H1 (cell line): ENCODE results near the gene HBM. TPM values are rescaled to one million over a fixed set of nuclear protein-coding genes. Genes with fewer than 3 reads are reported as not detected.

ENCODE experiments used
- CTCF ChIA-PET: fragments of 300-600 bp; sonication (Branson Sonifier 250); formaldehyde crosslinking; loops from one replicate; lab custom pipeline; 2021; ENCODE audit not compliant: partially characterized antibody; lab: Charles Lee
- POLR2A ChIA-PET: fragments of 300-600 bp; sonication (Branson Sonifier 250); formaldehyde crosslinking; loops from one replicate; lab custom pipeline; 2021; ENCODE audit warnings: inconsistent platforms; ENCODE audit not compliant: partially characterized antibody; lab: Charles Lee
- DNase-seq, 2 experiments: peaks; one replicate each; pipeline versions ENCODE4 v3.0.0 to v3.0.0-alpha.2; 2010 to 2022; ENCODE audit warnings: low spot score in 2 of 2, low read depth in 1 of 2, mixed read lengths in 1 of 2
- FAIRE-seq: peaks from 2 replicates; lab custom pipeline; 2011; peaks lifted over from hg19 to GRCh38; lab: Jason Lieb, UNC
- H2AFZ ChIP-seq: 2 replicates; pipeline ENCODE4 v1.8.1; 2012; ENCODE audit warnings: low read length, inconsistent platforms
- H2AK5ac ChIP-seq: 2 replicates; pipeline ENCODE4 v1.6.1; 2013; ENCODE audit warnings: low read depth, low read length
- H2BK120ac ChIP-seq: replicated peaks from 2 replicates; pipeline ENCODE3; 2013; ENCODE audit warnings: low read depth, low read length, inconsistent platforms
- H2BK12ac ChIP-seq: 2 replicates; pipeline ENCODE4 v1.6.1; 2013; ENCODE audit warnings: low read depth, low read length
- H2BK15ac ChIP-seq: 2 replicates; pipeline ENCODE4 v1.6.1; 2013; ENCODE audit warnings: low read length
- H2BK20ac ChIP-seq: 2 replicates; pipeline ENCODE4 v1.6.1; 2013; ENCODE audit warnings: low read length
- H2BK5ac ChIP-seq: 2 replicates; pipeline ENCODE4 v1.6.1; 2013; ENCODE audit warnings: low read depth, low read length
- H3K14ac ChIP-seq: 2 replicates; pipeline ENCODE4 v1.6.1; 2013; ENCODE audit warnings: inconsistent platforms; ENCODE audit not compliant: insufficient read length
- H3K18ac ChIP-seq: 2 replicates; pipeline ENCODE4 v1.6.1; 2013; ENCODE audit warnings: low read length; ENCODE audit errors: extremely low read depth
- H3K23ac ChIP-seq: 2 replicates; pipeline ENCODE4 v1.6.1; 2013; ENCODE audit warnings: inconsistent platforms; ENCODE audit not compliant: insufficient read length
- H3K23me2 ChIP-seq: 2 replicates; pipeline ENCODE4 v1.6.1; 2013; ENCODE audit warnings: low read depth, low read length
- H3K27ac ChIP-seq: 2 replicates; pipeline ENCODE4 v1.6.1; 2011; ENCODE audit warnings: low read depth, low read length, inconsistent platforms
- H3K27me3 ChIP-seq, 4 experiments: replicated peaks in 1 of 4; 1 replicate in 1 of 4; 2 replicates in 3 of 4; pipeline versions ENCODE4 v1.6.1 to v1.8.1; 2011 to 2013; ENCODE audit warnings: low read length in 3 of 4, mild to moderate bottlenecking in 3 of 4, inconsistent platforms in 2 of 4, mixed read lengths in 2 of 4, moderate library complexity in 1 of 4; ENCODE audit not compliant: control insufficient read depth in 3 of 4, insufficient read depth in 3 of 4; ENCODE audit errors: extremely low read depth in 1 of 4
- H3K36me3 ChIP-seq, 4 experiments: 2 replicates each; pipeline versions ENCODE4 v1.6.1 to v1.8.1; 2011 to 2013; ENCODE audit warnings: mild to moderate bottlenecking in 4 of 4, low read length in 3 of 4, moderate library complexity in 2 of 4, control low read depth in 1 of 4, inconsistent platforms in 1 of 4; ENCODE audit not compliant: insufficient read depth in 4 of 4, control insufficient read depth in 2 of 4
- H3K4ac ChIP-seq: replicated peaks from 2 replicates; pipeline ENCODE3; 2013; ENCODE audit warnings: low read length, low read depth, mixed read lengths, inconsistent platforms; ENCODE audit not compliant: insufficient read length
- H3K4me1 ChIP-seq, 4 experiments: replicated peaks in 1 of 4; 1 replicate in 1 of 4; 2 replicates in 3 of 4; pipeline versions ENCODE4 v1.6.1 to v1.8.1; 2011 to 2013; ENCODE audit warnings: low read length in 3 of 4, inconsistent platforms in 2 of 4, mixed read lengths in 1 of 4; ENCODE audit not compliant: insufficient read depth in 4 of 4, control insufficient read depth in 3 of 4
- H3K4me2 ChIP-seq, 2 experiments: 2 replicates each; pipeline versions ENCODE4 v1.6.1 to v1.8.1; 2011 to 2013; ENCODE audit warnings: low read depth in 2 of 2, low read length in 2 of 2, control low read depth in 1 of 2, inconsistent platforms in 1 of 2, mild to moderate bottlenecking in 1 of 2; ENCODE audit not compliant: insufficient read depth in 1 of 2
- H3K4me3 ChIP-seq, 4 experiments: fragments of 200-600, 300-600 bp in 1 of 4; sonication (generic), shearing (Covaris generic), sonication (Bioruptor Twin) in 1 of 4; 2 replicates each; pipeline versions ENCODE4 v1.5.1 to v1.8.1; 2011 to 2016; ENCODE audit warnings: low read length in 4 of 4, low read depth in 3 of 4, control low read depth in 2 of 4, inconsistent platforms in 2 of 4, mild to moderate bottlenecking in 2 of 4, mixed read lengths in 1 of 4, moderate library complexity in 1 of 4; ENCODE audit not compliant: insufficient read depth in 2 of 4; ENCODE audit errors: extremely low read depth in 1 of 4
- H3K56ac ChIP-seq: replicated peaks from 2 replicates; pipeline ENCODE3; 2013; ENCODE audit warnings: low read depth, mild to moderate bottlenecking, mixed read lengths, low read length, inconsistent platforms; ENCODE audit not compliant: insufficient read length
- H3K79me1 ChIP-seq: 2 replicates; pipeline ENCODE4 v1.6.1; 2013; ENCODE audit warnings: low read depth, low read length, control low read depth
- H3K79me2 ChIP-seq, 2 experiments: 2 replicates each; pipeline versions ENCODE4 v1.6.1 to v1.8.1; 2012 to 2013; ENCODE audit warnings: low read length in 2 of 2, mild to moderate bottlenecking in 2 of 2, inconsistent platforms in 1 of 2; ENCODE audit not compliant: insufficient read depth in 2 of 2, control insufficient read depth in 1 of 2
- H3K9ac ChIP-seq, 4 experiments: replicated peaks in 1 of 4; 1 replicate in 1 of 4; 2 replicates in 3 of 4; pipeline versions ENCODE4 v1.6.1 to v1.8.1; 2011 to 2013; ENCODE audit warnings: low read depth in 3 of 4, low read length in 3 of 4, control low read depth in 2 of 4, mild to moderate bottlenecking in 2 of 4, moderate library complexity in 2 of 4, inconsistent platforms in 1 of 4; ENCODE audit errors: extremely low read depth in 1 of 4
- H3K9me3 ChIP-seq, 2 experiments: 2 replicates each; pipeline versions ENCODE4 v1.6.1 to v1.8.1; 2012 to 2013; ENCODE audit warnings: mild to moderate bottlenecking in 2 of 2, moderate library complexity in 2 of 2, control low read depth in 1 of 2, inconsistent platforms in 1 of 2, low read depth in 1 of 2, low read length in 1 of 2, mixed read lengths in 1 of 2; ENCODE audit not compliant: insufficient read depth in 2 of 2
- H4K20me1 ChIP-seq, 2 experiments: replicated peaks in 1 of 2; 2 replicates each; pipeline versions ENCODE3 to v1.8.1; 2011 to 2013; ENCODE audit warnings: inconsistent platforms in 2 of 2, low read length in 2 of 2, mild to moderate bottlenecking in 1 of 2; ENCODE audit not compliant: insufficient read depth in 2 of 2, control insufficient read depth in 1 of 2
- H4K5ac ChIP-seq: 2 replicates; pipeline ENCODE4 v1.6.1; 2013; ENCODE audit warnings: low read length, low read depth, mixed read lengths, inconsistent platforms; ENCODE audit not compliant: insufficient read length
- H4K8ac ChIP-seq: 2 replicates; pipeline ENCODE4 v1.8.0; 2013; ENCODE audit warnings: mild to moderate bottlenecking, moderate library complexity, low read length, inconsistent platforms; ENCODE audit not compliant: insufficient read depth; ENCODE audit errors: extremely low read depth
- H4K91ac ChIP-seq: replicated peaks from 2 replicates; pipeline ENCODE3; 2013; ENCODE audit warnings: low read length, mixed read lengths, inconsistent platforms; ENCODE audit not compliant: insufficient read length
- CBX8 ChIP-seq: fragments of 300-800, 300-1000 bp; sonication (generic); IDR thresholded peaks from 2 replicates; pipeline ENCODE4 v1.7.1; 2016; ENCODE audit warnings: low read depth, low read length, borderline replicate concordance
- CHD2 ChIP-seq: IDR thresholded peaks from 2 replicates; pipeline ENCODE4 v1.6.1; 2012; ENCODE audit warnings: low read length, improper control_type of control experiment
- GABPA ChIP-seq: IDR thresholded peaks from 2 replicates; pipeline ENCODE4 v1.6.1; 2011; ENCODE audit warnings: mild to moderate bottlenecking, low read length, moderate library complexity, borderline replicate concordance; ENCODE audit not compliant: insufficient read depth
- SP4 ChIP-seq: IDR thresholded peaks from 2 replicates; pipeline ENCODE4 v1.6.1; 2012; ENCODE audit warnings: low read length, inconsistent platforms
- YY1 ChIP-seq: IDR thresholded peaks from 2 replicates; pipeline ENCODE4 v1.6.1; 2011; ENCODE audit warnings: low read depth, mild to moderate bottlenecking, low read length
- WGBS, 2 experiments: shearing (Covaris generic) in 1 of 2; methylation state at CpG; one replicate each; pipeline versions ENCODE4 v1.1.6 to v1.1.7; 2013 to 2015; ENCODE audit warnings: low lambda C conversion rate in 2 of 2, mixed read lengths in 2 of 2, inconsistent platforms in 1 of 2, low coverage in 1 of 2, missing lambda C conversion rate in 1 of 2; ENCODE audit not compliant: insufficient replicate concordance in 2 of 2, insufficient coverage in 1 of 2, insufficient read length in 1 of 2; ENCODE audit errors: extremely low coverage in 1 of 2, missing lambda C conversion rate in 1 of 2; 5-methylcytosine and 5-hydroxymethylcytosine counted together
- polyA plus RNA-seq, 7 experiments: library from polyadenylated mRNA; depleted of rRNA in 3 of 7; stranded (reverse) in 5 of 7; unstranded in 2 of 7; fragments of >200 nt in 5 of 7; fragments of 200-250 nt in 2 of 7; gene quantifications; 1 replicate in 5 of 7; 2 replicates in 1 of 7; 4 replicates in 1 of 7; pipeline versions ENCODE4 v1.2.1 to v1.2.3, GENCODE V29; 2011 to 2013; ENCODE audit warnings: missing spikeins in 2 of 7, mixed read lengths in 2 of 7
- total RNA-seq: library from RNA; stranded (reverse); fragmentation: NEBNext Ultra II Directional; extraction: Animal tissue kit (Norgen Biotek cat#: 25700); gene quantifications from 2 replicates; pipeline ENCODE4 v1.2.1, GENCODE V29; 2021

HBM gene
- total and polyA plus RNA-seq, 2 of the 8 experiments (the other 6 are each of a cell fraction or from before 2014, with no cell fraction given): 0.88 TPM; not detected in 1

DNA sequence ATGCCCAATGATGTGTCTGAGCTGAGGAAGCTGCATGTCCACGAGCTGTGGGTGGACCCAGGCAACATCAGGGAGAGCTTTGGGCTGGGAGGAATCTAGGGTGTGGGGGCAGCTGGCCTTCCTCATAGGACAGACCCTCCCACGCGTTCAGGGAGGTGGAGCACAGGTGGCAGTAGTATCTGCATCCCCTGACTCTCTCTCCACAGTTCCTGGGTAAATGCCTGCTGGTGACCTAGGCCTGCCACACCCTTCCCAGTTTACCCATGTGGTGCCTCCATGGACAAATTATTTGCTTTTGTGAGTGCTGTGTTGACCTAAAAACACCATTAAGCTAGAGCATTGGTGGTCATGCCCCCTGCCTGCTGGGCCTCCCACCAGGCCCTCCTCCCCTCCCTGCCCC, 3.2 kb downstream of the HBM start:
- H3K9ac ChIP-seq: no peak overlapping the region
- no peak overlapping the region for H3K4me3 ChIP-seq
- no peak overlapping the region for H2BK20ac ChIP-seq
- no peak overlapping the region for H4K5ac ChIP-seq
- H3K56ac ChIP-seq: no peak overlapping the region
- no peak overlapping the region for H3K4me2 ChIP-seq
- H3K4ac ChIP-seq: no peak overlapping the region
- WGBS, 2 experiments: 62% methylated on average over 3 of the region's 3 CpGs; no CpG with 5 or more reads in 1 of the 2 experiments
- no peak overlapping the region for H2AFZ ChIP-seq
- H3K79me1 ChIP-seq: no peaks in the 10 kb centered on the region
- H2BK12ac ChIP-seq: no peak overlapping the region; the same call in 1 of the 2 replicates
- H2AK5ac ChIP-seq: no peak overlapping the region
- no peak for TF ChIP-seq CBX8
- TF ChIP-seq SP4: no peak
- no peak for TF ChIP-seq GABPA
- no peak for TF ChIP-seq CHD2
- no peak for TF ChIP-seq YY1
- peak overlapping the region; percentile 74; the same call in 1 of the 2 replicates for H2BK5ac ChIP-seq
- DNase-seq (no peak), FAIRE-seq (no peak)
- peaks cover 0 to 9% (median 0%) of the 10 kb centered on the region in 4 experiments; a peak in 2 of 8 replicates for H3K36me3 ChIP-seq
- no peak overlapping the region for H3K27ac ChIP-seq
- H2BK120ac ChIP-seq: no peak overlapping the region
- ChIA-PET CTCF (interaction anchor here (1.2 to 5.6 kb wide), 6 partner anchors 9 to 103 kb away, joined by 4 to 24 read pairs (median 9); no protein-coding TSS in a partner anchor), POLR2A (interaction anchor here (1.3 to 5.0 kb wide), 3 partner anchors 9 to 94 kb away, joined by 3 to 29 read pairs (median 16); partner anchors contain the start of gene HBQ1)
- H3K79me2 ChIP-seq: no peaks in the 10 kb centered on the region
- no peak overlapping the region for H3K23ac ChIP-seq
- peak overlapping the region; percentile 48; the same call in 1 of the 2 replicates for H2BK15ac ChIP-seq
- H4K8ac ChIP-seq: no peak overlapping the region
- H3K18ac ChIP-seq: no peak overlapping the region
- no peak overlapping the region for H3K14ac ChIP-seq
- H3K23me2 ChIP-seq: peaks cover 10% of the 10 kb centered on the region; the same call in 1 of the 2 replicates
- H4K20me1 ChIP-seq: peaks cover 2 to 8% of the 10 kb centered on the region in 2 experiments
- peaks cover 53 to 79% (median 73%) of the 10 kb centered on the region in 4 experiments for H3K27me3 ChIP-seq
- H4K91ac ChIP-seq: no peak overlapping the region
- H3K9me3 ChIP-seq: no peaks in the 10 kb centered on the region
- H3K4me1 ChIP-seq: peaks cover 0 to 20% (median 17%) of the 10 kb centered on the region in 4 experiments; a peak in 6 of 7 replicates
